Uterus (tissue), 4 donors: ENCODE data around the gene RPS17. TPM values are rescaled to one million over a fixed set of nuclear protein-coding genes. Genes with fewer than 3 reads are reported as not detected.
"Not testable (repeated sequence)": the region's sequence is repeated elsewhere in the genome, so short reads cannot be mapped to it uniquely, and the experiment has no call there.

Source experiments
- DNase-seq, 2 donors: peaks; one replicate each; pipeline ENCODE4 v3.0.0-alpha.2; 2019 to 2020
- H3K27ac ChIP-seq, 2 donors: fragments of 200-600 bp; sonication (generic); 1 replicate in 1 of 2; 2 replicates in 1 of 2; pipeline ENCODE4 v1.5.1; 2016 to 2018
- H3K27me3 ChIP-seq, 2 donors: fragments of 200-600 bp; sonication (generic); one replicate each; pipeline ENCODE4 v1.5.1; 2018 to 2019; ENCODE audit warnings: control low read depth in 1 of 2
- H3K36me3 ChIP-seq, 2 donors: fragments of 200-600 bp; sonication (generic); one replicate each; pipeline ENCODE4 v1.5.1; 2019; ENCODE audit warnings: control low read depth in 1 of 2
- H3K4me1 ChIP-seq, 2 donors: fragments of 200-600 bp; sonication (generic); one replicate each; pipeline ENCODE4 v1.5.1; 2018 to 2019; ENCODE audit warnings: control low read depth in 1 of 2
- H3K4me3 ChIP-seq, 2 donors: fragments of 200-600 bp; sonication (generic); 1 replicate in 1 of 2; 2 replicates in 1 of 2; pipeline ENCODE4 v1.5.1; 2018 to 2019; ENCODE audit warnings: mild to moderate bottlenecking in 1 of 2
- H3K9me3 ChIP-seq, 2 donors: fragments of 200-600 bp; sonication (generic); one replicate each; pipeline ENCODE4 v1.5.1; 2019; ENCODE audit warnings: control low read depth in 1 of 2
- POLR2A ChIP-seq, 2 donors: fragments of 450-650 bp; IDR thresholded peaks; one replicate each; pipeline ENCODE4 v1.6.1; 2016; ENCODE audit warnings: antibody characterized with exemption in 2 of 2, mild to moderate bottlenecking in 1 of 2, moderate library complexity in 1 of 2
- intact Hi-C: fragments of 100-400 bp; cut with DNase I; formaldehyde crosslinking; loops from one replicate; pipeline ENCODE4 v1.15.1; 2023; ENCODE audit warnings: low total_unique reads
- total RNA-seq, 4 donors: library from RNA; depleted of rRNA in 3 of 4; stranded (reverse); fragments of >200 nt in 3 of 4; gene quantifications; one replicate each; pipeline versions ENCODE4 v1.1.0 to v1.2.4, GENCODE V29; 2014 to 2023
- TF ChIP-seq, protein P1 (sequence below), 4 experiments: fragments of 200-600 bp in 2 of 4; fragments of 450-650 bp in 2 of 4; sonication (generic) in 2 of 4; IDR thresholded peaks; one replicate each; pipeline ENCODE4 v1.5.1; 2016 to 2019; ENCODE audit warnings: antibody characterized with exemption in 4 of 4, mild to moderate bottlenecking in 2 of 4, moderate library complexity in 1 of 4
- donor health status: DM: yes; HTN: yes; CAD: no.

Gene RPS17
- total RNA-seq, 4 donors from 2014 or later, result 754 to 4,808 (median 3,201) TPM

DNA sequence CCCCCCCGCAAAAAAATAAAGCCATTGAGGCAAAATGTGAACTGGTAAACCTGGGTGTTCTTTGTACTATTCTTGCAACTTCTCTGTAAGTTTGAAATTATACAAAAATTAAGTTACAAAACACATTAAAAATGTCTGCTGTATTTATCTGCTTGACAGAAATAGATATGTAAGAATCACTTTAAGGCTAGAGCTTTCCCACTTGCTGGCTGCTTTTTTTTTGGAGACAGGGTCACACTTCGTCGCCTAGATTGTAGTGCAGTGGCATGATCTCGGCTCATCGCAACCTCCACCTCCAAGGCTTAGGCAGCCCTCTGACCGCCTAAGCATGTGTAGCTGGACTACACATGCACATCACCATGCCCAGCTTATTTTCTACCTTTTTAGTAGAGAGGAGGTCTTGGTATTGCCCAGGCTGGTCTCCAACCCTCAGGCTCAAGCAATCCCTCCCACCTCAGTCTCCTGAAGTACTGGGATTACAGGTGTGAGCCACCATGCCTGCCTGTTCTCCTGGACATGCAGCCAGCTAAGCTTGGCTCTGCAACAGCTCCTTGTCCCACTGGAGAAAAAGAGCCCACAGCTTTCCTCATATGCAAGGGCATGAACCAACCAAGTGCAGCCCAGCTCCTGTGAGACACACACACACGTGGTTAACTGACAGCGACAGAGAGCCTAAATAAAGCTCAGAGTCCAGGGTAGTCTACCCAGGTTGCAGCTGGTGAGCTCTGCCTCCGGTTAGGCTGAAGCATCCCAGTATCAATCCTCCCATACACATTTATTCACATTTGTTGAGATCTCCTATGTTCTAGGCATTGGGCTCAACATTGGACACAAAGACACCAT, 4.5 kb downstream of the RPS17 start:
- no peak overlapping the region for H3K4me3 ChIP-seq
- intact Hi-C loops, result no loop called here

DNA sequence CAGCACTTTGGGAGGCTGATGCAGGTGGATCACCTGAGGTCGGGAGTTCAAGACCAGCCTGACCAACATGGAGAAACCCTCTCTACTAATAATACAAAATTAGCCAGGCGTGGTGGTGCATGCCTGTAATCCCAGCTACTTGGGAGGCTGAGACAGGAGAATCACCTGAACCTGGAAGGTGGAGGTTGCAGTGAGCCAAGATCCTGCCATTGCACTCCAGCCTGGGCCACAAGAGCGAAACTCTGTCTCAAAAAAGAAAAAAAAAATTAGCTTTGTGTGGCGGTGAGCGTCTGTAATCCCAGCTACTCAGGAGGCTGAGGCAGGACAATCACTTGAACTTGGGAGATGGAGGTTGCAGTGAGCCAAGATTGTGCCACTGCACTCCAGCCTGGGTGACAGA, 5.1 kb downstream of the RPS17 start:
- H3K36me3 ChIP-seq, result not testable (repeated sequence)

More for the DNA sequence above, 4.5 kb downstream of the RPS17 start:
- H3K4me1 ChIP-seq, result peaks cover 0 to 4% of the 10 kb centered on the region in 2 donors
- no peaks in the 10 kb centered on the region for H3K27me3 ChIP-seq
- no peak for DNase-seq
- TF ChIP-seq, protein P1, sequence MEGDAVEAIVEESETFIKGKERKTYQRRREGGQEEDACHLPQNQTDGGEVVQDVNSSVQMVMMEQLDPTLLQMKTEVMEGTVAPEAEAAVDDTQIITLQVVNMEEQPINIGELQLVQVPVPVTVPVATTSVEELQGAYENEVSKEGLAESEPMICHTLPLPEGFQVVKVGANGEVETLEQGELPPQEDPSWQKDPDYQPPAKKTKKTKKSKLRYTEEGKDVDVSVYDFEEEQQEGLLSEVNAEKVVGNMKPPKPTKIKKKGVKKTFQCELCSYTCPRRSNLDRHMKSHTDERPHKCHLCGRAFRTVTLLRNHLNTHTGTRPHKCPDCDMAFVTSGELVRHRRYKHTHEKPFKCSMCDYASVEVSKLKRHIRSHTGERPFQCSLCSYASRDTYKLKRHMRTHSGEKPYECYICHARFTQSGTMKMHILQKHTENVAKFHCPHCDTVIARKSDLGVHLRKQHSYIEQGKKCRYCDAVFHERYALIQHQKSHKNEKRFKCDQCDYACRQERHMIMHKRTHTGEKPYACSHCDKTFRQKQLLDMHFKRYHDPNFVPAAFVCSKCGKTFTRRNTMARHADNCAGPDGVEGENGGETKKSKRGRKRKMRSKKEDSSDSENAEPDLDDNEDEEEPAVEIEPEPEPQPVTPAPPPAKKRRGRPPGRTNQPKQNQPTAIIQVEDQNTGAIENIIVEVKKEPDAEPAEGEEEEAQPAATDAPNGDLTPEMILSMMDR (IDR thresholded peaks at IDR 0.05), result no peak
- TF ChIP-seq POLR2A (IDR thresholded peaks at IDR 0.05), result no peak
- no peaks in the 10 kb centered on the region for H3K9me3 ChIP-seq
- no peak overlapping the region for H3K27ac ChIP-seq
- no peaks in the 10 kb centered on the region for H3K36me3 ChIP-seq

DNA sequence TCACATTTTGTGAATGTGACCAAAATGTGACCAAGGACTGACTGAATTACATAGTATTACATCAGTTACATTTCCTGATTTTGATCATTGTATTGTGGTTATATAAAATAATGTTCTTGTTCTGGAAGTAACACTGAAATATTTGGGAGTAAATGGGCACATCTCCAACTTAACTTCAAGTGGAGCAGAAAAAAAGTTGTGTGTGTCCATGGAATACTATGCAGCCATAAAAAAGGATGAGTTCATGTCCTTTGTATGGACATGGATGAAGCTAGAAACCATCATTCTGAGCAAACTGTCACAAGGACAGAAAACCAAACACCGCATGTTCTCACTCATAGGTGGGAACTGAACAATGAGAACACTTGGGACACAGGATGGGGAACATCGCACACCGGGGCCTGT, 5.8 kb downstream of the RPS17 start:
- H3K27me3 ChIP-seq, H3K4me3 ChIP-seq, H3K9me3 ChIP-seq, H3K27ac ChIP-seq, DNase-seq, H3K4me1 ChIP-seq, intact Hi-C loops, H3K36me3 ChIP-seq: not testable (repeated sequence)

More for the DNA sequence above, 5.1 kb downstream of the RPS17 start:
- H3K4me3 ChIP-seq, H3K27me3 ChIP-seq, DNase-seq, H3K9me3 ChIP-seq, intact Hi-C loops, H3K27ac ChIP-seq, H3K4me1 ChIP-seq: not testable (repeated sequence)

DNA sequence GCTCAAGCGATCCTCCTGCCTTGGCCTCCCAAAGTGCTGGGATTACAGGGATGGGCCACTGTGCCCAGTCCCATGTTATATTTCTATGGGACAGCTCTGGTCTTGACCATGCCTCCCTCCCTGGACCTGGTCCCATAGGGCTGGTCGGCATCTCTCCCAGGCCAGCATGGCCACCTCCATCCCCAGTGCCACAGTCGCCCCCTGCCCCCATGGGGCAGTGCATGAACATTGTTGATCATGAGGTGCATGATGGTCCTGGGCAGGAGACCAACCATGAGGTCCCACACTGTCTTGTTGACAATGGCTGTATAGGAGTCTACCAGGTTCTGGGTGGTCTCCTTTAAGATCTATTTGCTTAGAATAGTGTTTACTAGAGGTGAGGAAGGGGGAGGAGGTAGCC, 6.5 kb downstream of the RPS17 start:
- no peaks in the 10 kb centered on the region for H3K36me3 ChIP-seq
- H3K4me3 ChIP-seq, result no peak overlapping the region
- H3K9me3 ChIP-seq, result no peaks in the 10 kb centered on the region
- no peak overlapping the region for H3K27ac ChIP-seq
- intact Hi-C loops, result no loop called here
- no peak for DNase-seq
- H3K4me1 ChIP-seq, result no peaks in the 10 kb centered on the region
- H3K27me3 ChIP-seq, result no peaks in the 10 kb centered on the region
- TF ChIP-seq POLR2A (IDR thresholded peaks at IDR 0.05), result no peak
- TF ChIP-seq, protein P1 (IDR thresholded peaks at IDR 0.05), result no peak

DNA sequence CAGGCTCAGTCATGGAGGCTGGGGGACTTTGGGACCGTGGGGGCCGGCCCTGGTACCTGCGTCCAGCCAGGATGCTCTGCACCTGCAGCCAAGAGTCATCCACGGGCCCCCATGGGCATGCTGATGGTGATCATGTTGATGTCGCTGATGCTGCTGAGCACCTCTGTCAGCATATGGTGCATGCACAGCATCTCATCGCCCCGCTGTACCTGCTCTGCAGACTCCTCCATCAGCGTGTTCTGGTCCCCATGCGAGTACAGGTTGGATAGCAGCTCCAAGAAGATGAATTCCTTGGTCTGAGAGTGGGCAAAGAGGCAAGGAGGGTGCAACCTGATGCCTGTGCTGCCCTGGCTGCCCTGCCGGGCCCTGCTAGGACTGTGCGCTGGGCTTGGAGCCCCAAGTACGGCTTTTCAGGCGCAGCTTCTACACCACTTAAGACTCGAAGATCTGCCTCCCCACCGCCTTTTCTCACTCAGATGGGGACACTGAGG, 7.2 kb downstream of the RPS17 start:
- Histone ChIP-seq H3K36me3 (no peaks in the 10 kb centered on the region), H3K4me1 (no peaks in the 10 kb centered on the region), H3K9me3 (no peaks in the 10 kb centered on the region), H3K27me3 (no peaks in the 10 kb centered on the region), H3K4me3 (no peak overlapping the region), H3K27ac (no peak overlapping the region)
- TF ChIP-seq POLR2A (IDR thresholded peaks at IDR 0.05), result no peak
- TF ChIP-seq, protein P1 (IDR thresholded peaks at IDR 0.05), result no peak
- no peak for DNase-seq
- intact Hi-C loops, result no loop called here

DNA sequence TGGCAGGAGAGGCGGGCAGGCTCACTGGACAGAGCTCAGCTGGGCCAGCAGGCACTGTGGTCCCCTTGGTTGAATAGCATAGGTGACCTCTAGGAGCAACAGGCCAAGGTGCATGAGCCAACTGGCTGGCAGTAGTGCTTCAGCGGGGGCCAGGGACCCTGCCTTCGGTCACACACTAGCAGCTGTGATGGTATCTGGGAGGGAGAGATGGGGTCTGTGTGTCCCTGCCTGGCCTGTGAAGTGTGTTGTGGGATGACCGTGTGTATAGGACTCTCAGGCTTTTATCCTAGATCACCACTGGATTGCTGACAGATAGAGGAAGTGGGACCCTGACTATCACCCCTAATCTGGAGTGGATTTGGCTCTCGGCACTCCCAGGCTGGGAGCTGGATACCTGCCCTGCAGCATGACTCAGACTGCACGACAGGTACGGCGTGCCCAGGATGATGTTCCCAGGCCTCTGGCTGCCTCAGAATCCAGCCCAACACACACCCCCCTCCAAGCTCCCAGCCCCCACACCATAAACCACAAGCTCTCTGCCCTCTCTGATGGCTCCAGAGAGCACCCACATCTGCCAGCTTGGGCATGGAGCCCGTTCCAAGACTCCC, 7.8 kb downstream of the RPS17 start:
- Histone ChIP-seq H3K9me3 (no peaks in the 10 kb centered on the region), H3K4me1 (no peaks in the 10 kb centered on the region), H3K36me3 (no peaks in the 10 kb centered on the region), H3K27ac (no peak overlapping the region), H3K27me3 (no peaks in the 10 kb centered on the region), H3K4me3 (no peak overlapping the region)
- no peak for DNase-seq
- TF ChIP-seq, protein P1 (IDR thresholded peaks at IDR 0.05), result no peak
- TF ChIP-seq POLR2A (IDR thresholded peaks at IDR 0.05), result no peak
- intact Hi-C loops, result no loop called here
